ENCODE measurements around the gene PTPN14. TPM values are rescaled to one million over a fixed set of nuclear protein-coding genes. Genes with fewer than 3 reads are reported as not detected.

Gene PTPN14
- total and polyA plus RNA-seq, 2 donors from 2014 or later = 5.1 to 87.2 TPM

DNA sequence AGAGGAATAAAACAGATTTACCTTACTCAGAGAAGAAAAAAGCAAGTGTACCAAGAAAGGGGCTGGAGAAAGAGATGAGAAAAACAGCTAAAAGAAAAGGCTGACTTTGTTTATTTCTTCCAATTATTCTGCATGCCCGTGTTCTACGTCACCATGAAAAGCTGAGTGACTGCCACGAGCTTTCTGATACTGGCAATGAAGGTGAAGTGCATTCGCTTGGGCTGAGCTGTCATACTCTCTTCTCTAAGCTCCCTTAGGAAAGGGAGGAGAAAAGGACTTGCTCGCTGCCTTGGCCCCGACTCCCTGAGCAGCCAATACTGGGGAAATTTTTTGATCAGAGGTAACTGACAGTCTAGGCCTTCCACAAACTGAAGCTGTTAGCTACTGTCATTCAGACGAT, 165.1 kb downstream of the PTPN14 start:
- no peak for FAIRE-seq
- no peak for DNase-seq
- Histone ChIP-seq H3K4me3 (ENCODE audit: low read length in 3 of 3) (no peak overlapping the region), H3K27ac (ENCODE audit: low read depth in 2 of 2, low read length in 2 of 2) (no peak overlapping the region), H3K4me1 (ENCODE audit: control insufficient read depth in 2 of 3, insufficient read depth in 2 of 3, low read depth in 1 of 3, low read length in 3 of 3) (no peaks in the 10 kb centered on the region), H3K27me3 (ENCODE audit: control insufficient read depth, insufficient read depth, low read length) (no peaks in the 10 kb centered on the region), H3K9me3 (ENCODE audit: control insufficient read depth in 2 of 3, insufficient read depth in 1 of 3, low read length in 3 of 3) (no peaks in the 10 kb centered on the region), H3K9ac (ENCODE audit: low read length in 3 of 3) (no peak overlapping the region), H3K36me3 (ENCODE audit: control insufficient read depth in 2 of 3, insufficient read depth in 3 of 3, low read length in 3 of 3) (peaks cover 0 to 41% (median 15%) of the 10 kb centered on the region in 3 donors)
- TF ChIP-seq, protein P1, sequence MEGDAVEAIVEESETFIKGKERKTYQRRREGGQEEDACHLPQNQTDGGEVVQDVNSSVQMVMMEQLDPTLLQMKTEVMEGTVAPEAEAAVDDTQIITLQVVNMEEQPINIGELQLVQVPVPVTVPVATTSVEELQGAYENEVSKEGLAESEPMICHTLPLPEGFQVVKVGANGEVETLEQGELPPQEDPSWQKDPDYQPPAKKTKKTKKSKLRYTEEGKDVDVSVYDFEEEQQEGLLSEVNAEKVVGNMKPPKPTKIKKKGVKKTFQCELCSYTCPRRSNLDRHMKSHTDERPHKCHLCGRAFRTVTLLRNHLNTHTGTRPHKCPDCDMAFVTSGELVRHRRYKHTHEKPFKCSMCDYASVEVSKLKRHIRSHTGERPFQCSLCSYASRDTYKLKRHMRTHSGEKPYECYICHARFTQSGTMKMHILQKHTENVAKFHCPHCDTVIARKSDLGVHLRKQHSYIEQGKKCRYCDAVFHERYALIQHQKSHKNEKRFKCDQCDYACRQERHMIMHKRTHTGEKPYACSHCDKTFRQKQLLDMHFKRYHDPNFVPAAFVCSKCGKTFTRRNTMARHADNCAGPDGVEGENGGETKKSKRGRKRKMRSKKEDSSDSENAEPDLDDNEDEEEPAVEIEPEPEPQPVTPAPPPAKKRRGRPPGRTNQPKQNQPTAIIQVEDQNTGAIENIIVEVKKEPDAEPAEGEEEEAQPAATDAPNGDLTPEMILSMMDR (IDR thresholded peaks at IDR 0.05; ENCODE audit: borderline replicate concordance, extremely low read depth, insufficient read depth) = no peak
- intact Hi-C loops (cut with DNase I) = no loop called here

DNA sequence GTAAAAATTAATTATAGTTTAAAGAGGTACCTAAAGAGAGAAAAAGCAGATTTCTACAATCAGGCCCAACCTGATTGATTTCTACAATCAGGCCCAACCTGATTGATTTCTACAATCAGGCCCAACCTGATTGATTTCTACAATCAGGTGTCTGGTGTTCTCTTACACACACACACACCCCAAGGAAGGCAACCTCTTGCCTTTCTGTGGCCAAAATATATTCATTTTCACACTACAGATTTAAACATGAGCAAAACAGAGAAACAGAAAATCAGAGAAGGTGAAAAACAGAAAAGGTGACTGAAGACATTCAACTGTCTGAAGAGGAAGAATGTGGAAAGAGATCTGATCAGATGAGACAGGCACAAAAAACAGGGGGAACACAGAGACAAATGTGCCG, 166.0 kb downstream of the PTPN14 start:
- TF ChIP-seq, protein P1 (IDR thresholded peaks at IDR 0.05; ENCODE audit: borderline replicate concordance, extremely low read depth, insufficient read depth) = no peak
- FAIRE-seq = no peak
- Histone ChIP-seq H3K4me1 (ENCODE audit: control insufficient read depth in 2 of 3, insufficient read depth in 2 of 3, low read depth in 1 of 3, low read length in 3 of 3) (no peaks in the 10 kb centered on the region), H3K4me3 (ENCODE audit: low read length in 3 of 3) (no peak overlapping the region), H3K9ac (ENCODE audit: low read length in 3 of 3) (no peak overlapping the region), H3K27me3 (ENCODE audit: control insufficient read depth, insufficient read depth, low read length) (no peaks in the 10 kb centered on the region), H3K36me3 (ENCODE audit: control insufficient read depth in 2 of 3, insufficient read depth in 3 of 3, low read length in 3 of 3) (peaks cover 0 to 40% (median 19%) of the 10 kb centered on the region in 3 donors), H3K27ac (ENCODE audit: low read depth in 2 of 2, low read length in 2 of 2) (no peak overlapping the region), H3K9me3 (ENCODE audit: control insufficient read depth in 2 of 3, insufficient read depth in 1 of 3, low read length in 3 of 3) (no peaks in the 10 kb centered on the region)
- intact Hi-C loops (cut with DNase I) = no loop called here
- DNase-seq = no peak

DNA sequence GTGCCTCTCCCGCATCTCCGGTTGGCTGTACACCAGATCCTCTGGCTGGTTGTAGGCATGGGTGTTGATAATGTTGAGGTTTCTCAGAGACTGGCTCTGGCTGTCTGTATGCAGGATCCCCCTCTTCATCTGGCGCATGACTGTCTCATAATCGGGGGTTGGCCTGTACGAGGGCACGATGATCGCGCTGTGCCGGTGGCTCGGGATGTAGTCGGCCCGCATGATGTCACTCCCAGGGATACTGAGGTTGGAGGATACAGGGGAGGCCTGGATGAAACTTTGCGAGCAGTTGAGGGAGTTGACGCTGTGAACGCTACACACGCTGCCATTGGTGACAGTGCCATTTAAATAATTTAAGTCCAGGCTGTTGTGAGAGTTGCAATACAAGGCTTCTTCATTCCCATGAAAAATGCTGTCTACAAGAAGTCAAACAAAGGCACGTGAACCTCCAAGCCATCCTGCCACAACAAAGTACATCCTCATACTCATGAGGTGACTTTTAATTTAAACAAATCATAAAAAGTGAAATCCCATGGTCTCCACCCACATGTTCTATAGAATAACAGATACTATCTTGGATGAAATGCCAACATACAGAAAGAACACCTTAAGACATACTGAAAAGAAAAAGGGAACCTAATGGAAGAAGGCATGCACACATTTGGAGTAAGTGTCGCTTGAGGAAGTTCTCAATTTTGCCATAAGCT, 166.9 kb downstream of the PTPN14 start:
- intact Hi-C loops (cut with DNase I) = no loop called here

More for the DNA sequence above, 166.9 kb downstream of the PTPN14 start:
- Histone ChIP-seq H3K27me3 (ENCODE audit: control insufficient read depth, insufficient read depth, low read length) (no peaks in the 10 kb centered on the region), H3K4me3 (ENCODE audit: low read length in 3 of 3) (no peak overlapping the region), H3K36me3 (ENCODE audit: control insufficient read depth in 2 of 3, insufficient read depth in 3 of 3, low read length in 3 of 3) (peaks cover 0 to 41% (median 19%) of the 10 kb centered on the region in 3 donors), H3K4me1 (ENCODE audit: control insufficient read depth in 2 of 3, insufficient read depth in 2 of 3, low read depth in 1 of 3, low read length in 3 of 3) (no peaks in the 10 kb centered on the region), H3K27ac (ENCODE audit: low read depth in 2 of 2, low read length in 2 of 2) (no peak overlapping the region), H3K9ac (ENCODE audit: low read length in 3 of 3) (no peak overlapping the region), H3K9me3 (ENCODE audit: control insufficient read depth in 2 of 3, insufficient read depth in 1 of 3, low read length in 3 of 3) (no peaks in the 10 kb centered on the region)
- TF ChIP-seq, protein P1 (IDR thresholded peaks at IDR 0.05; ENCODE audit: borderline replicate concordance, extremely low read depth, insufficient read depth) = no peak
- DNase-seq = no peak
- FAIRE-seq = no peak

All from kidney (tissue), 14 donors.